HG02588 (cell line): ENCODE results near the gene ODAD2.
"Not testable (repeated sequence)": the region's sequence is repeated elsewhere in the genome, so short reads cannot be mapped to it uniquely, and the experiment has no call there.

Source experiments
- ATAC-seq: cut with Tn5 transposase; IDR thresholded peaks from one replicate; pipeline ENCODE4 v1.9.1; 2021; ENCODE audit warnings: mild to moderate bottlenecking, moderate library complexity; ENCODE audit not compliant: unreplicated experiment

ODAD2 gene, protein sequence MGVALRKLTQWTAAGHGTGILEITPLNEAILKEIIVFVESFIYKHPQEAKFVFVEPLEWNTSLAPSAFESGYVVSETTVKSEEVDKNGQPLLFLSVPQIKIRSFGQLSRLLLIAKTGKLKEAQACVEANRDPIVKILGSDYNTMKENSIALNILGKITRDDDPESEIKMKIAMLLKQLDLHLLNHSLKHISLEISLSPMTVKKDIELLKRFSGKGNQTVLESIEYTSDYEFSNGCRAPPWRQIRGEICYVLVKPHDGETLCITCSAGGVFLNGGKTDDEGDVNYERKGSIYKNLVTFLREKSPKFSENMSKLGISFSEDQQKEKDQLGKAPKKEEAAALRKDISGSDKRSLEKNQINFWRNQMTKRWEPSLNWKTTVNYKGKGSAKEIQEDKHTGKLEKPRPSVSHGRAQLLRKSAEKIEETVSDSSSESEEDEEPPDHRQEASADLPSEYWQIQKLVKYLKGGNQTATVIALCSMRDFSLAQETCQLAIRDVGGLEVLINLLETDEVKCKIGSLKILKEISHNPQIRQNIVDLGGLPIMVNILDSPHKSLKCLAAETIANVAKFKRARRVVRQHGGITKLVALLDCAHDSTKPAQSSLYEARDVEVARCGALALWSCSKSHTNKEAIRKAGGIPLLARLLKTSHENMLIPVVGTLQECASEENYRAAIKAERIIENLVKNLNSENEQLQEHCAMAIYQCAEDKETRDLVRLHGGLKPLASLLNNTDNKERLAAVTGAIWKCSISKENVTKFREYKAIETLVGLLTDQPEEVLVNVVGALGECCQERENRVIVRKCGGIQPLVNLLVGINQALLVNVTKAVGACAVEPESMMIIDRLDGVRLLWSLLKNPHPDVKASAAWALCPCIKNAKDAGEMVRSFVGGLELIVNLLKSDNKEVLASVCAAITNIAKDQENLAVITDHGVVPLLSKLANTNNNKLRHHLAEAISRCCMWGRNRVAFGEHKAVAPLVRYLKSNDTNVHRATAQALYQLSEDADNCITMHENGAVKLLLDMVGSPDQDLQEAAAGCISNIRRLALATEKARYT

GRCh38 chr10:27998954-27999275, at the start of gene ODAD2:
Gene ODAD2, minus strand, starts transcription at chr10:27999079. Its CDS starts 3,937 bp downstream, at chr10:27995142.
- ATAC-seq, result no peak

DNA sequence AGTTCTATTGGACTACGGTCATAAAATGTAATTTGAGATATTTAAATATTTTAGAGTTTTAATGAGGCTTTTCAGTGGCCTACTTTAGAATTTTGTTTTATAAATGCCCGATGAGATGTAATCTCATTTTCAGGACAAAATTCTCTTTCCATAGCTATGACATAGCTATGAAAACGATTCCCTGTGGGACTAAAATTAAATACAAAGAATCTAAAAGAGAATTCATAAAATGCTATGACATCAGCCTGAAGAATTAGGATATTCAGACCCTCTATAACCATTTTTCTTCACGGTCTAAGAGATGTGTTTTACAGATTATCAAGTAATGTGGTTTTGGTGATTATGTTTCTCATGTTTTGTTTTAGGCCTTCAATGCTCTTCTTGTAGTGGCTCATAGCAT, 48.2 kb upstream of the ODAD2 start:
- ATAC-seq, result no peak

DNA sequence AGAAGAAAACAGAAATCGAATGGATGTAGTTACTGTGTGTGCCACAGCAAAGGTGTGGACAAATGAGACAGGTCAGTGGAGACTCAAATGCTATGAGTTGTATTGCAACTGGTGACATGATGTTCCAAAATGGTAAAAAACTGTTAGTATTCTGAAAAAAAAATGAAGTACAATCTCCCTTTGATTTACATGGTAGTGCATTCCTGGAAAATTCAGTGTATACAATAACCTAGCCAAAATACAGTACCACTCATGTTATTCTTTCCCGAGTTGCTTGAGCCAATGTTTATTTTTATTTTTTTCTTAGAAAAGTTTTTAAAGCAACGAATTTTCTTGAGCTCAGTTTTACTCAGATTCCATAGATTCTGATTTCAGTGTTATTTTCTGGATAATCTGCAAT, 47.7 kb upstream of the ODAD2 start:
- ATAC-seq, result no peak

GRCh38 chr10:28043941-28044340, 45.1 kb upstream of the ODAD2 start:
- no peak for ATAC-seq

DNA sequence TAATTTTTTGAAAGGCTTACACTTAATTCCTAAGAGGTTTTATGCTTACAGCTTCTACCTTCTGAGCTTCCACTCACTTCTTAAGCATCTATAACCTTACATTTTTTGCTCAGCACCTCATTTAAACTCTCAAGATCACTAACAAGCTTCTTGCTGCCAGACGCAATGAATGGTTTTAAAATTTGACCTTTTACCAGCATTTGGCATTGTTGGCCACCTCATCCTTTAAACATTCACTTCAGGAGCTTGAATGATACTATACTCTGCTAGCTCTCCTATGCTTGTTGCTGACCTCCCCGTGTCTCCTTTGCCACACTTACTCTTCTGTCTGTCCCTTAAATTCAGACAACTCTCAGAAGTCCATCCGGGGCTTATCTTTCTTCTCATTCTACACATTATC, 37.7 kb upstream of the ODAD2 start:
- no peak for ATAC-seq

DNA sequence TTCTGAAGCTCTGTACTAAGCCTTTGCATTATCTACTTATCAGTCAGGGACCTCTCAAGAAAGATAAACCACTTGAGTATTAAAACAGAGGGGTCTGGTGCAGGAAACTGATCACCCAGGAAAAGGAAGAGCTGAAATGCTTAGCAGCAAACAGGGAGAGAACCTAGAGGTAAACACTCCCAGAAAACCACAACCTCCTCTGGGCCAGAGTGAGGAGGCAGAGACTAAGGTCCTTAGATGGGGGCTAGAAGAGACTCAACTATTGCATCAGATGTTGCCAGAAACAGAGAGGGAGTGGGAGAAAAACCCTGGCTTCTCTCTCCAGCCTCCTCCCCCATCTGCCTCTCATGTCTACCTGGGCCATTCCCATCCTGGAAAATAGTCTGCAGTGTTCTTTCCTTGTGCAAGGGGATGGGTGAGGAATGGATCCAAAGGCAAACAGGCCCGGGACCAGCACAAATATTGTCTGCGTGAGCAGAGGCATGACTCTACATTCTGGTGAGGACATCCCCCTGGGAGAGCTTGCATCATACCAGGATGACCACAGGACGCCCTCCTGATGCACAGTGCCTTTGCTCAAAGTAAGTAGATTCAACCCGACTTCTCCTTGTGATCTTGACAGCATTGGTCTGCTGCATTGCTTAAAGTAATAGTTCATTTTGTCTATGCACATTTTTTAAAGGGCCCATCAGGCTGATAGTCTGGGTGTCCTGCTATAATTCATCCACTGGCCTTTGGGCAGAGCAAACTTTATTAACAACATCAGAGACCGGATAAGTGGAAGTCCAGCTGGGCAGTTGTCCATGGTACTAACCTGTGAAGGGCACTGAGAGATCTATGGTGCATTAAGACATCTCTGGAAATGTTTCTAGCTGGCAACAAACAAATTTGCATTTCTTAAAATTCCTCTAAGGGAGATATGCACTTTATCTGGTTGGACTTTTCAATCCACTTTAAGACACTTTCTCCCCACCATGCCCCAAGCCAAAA, 22.4 kb upstream of the ODAD2 start:
- ATAC-seq, result no peak

- no peak for ATAC-seq
These were observed 21.4 kb upstream of the ODAD2 start for GRCh38 chr10:28020080-28020860.

GRCh38 chr10:28014651-28015050, 15.8 kb upstream of the ODAD2 start:
- ATAC-seq, result no peak

GRCh38 chr10:28012990-28013515, 14.2 kb upstream of the ODAD2 start:
- no peak for ATAC-seq

DNA sequence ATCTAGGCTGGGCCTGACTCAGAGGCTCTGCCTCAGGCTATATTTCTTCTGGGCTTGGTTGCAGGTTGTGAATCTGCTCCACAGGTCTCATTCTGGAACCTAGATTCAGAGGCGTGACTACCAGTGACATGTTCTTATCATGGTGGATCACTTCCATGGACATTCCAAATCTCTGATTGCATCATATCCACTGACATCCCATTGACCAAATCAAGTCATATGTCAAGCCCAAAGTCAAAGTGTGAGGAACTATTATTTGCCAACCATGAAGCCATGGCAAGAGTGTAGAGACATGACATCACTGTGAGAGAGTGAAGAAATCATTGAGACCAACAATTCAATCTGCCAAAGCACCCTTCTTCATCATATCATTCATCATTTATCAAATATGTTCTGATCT, 11.9 kb upstream of the ODAD2 start:
- ATAC-seq, result no peak

DNA sequence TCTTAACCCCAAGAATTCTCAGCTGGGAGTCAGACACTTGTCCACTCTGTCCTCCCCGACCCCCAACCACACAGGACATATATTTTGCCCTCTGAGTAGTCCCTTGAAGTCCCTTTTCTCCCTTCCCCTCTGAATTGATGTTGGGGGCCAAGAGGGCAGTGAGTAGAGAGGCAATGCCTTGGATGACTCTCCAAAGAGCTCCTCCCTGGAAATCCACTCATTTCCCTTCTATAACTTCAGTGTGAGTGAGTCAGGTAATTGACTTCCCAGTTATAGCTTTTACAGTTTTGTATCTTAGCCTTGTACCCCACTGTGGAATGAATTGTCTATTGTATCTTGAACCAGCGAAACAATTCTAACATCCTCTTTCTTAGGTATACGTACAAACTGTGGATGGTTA, 9.2 kb upstream of the ODAD2 start:
- ATAC-seq, result no peak

DNA sequence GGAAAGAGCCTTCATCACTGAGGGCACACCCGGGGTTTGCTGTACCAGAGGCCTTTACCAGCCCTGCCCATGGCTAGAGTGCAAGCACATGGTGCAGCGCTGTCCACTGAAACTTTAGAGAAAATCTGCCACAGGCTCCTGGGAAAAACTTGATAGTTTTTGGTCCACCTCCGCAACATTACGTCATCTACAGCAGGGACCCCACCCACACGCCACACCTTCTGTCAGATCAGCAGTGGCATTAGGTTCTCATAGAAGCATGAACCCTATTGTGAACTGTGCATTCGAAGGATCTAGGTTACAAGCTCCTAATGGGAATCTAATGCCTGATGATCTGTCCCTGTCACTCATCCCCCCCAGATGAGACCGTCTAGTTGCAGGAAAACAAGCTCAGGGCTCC, 2.5 kb upstream of the ODAD2 start:
- ATAC-seq, result no peak

DNA sequence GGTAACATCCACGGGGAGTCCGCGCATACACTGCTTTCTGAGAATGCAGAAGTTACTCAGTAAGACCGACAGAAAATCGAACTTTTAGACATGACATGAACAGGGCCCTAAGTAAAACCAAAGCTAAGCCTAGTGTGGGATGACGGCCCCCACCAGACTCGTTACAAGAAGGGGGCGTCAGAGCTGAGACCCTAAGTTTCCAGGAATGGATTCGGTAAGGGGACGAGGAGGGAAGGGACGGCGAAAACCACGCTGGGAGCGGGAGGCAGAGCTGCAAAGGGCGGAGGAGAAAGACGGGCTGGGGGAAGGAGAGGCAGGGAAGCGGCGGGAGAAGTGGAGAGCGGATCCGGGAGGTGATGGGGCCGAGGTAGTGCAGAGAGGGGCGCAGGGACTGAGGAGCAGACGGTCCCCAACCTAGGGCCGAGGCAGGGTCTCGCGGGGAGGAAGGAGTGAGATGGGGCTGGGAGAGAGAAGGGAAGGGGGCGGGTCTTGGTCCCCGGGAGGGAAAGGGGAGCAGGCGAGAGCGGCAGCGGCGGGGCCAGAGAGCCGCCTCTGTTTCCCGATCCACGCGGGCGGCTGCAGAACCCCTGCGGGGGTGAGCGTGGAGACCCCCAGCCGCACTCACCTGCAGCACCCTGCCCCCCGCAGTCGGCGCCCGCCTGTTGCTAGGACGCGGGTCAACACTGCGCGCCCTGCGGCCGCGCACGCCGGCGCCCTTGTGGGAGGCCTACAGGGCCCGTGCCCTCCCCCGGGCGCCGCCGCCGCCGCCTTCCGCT, 513 bp downstream of the ODAD2 start:
- ATAC-seq, result no peak

GRCh38 chr10:27997865-27998177, 1.1 kb downstream of the ODAD2 start:
- no peak for ATAC-seq

- ATAC-seq, result no peak
These were observed 3.6 kb downstream of the ODAD2 start for GRCh38 chr10:27995311-27995710.

DNA sequence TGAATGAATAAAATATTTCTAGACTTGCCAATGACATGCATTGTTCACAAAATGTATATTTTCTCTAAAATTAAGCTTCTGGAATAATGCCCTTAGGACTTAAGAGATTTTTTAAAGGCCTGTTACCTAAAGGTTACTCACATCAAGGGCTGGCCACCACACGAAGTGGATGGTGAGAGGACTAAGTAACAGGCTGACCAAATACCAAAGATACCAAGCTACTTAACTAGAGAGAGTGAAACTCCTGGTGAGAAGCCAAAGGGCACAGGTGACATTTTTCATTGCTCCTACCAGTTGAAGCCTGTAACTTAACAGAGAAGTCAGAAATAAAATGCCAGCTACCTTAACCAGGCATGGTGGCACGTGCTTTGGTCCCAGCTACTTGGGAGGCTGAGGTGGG, 9.5 kb downstream of the ODAD2 start:
- ATAC-seq, result not testable (repeated sequence)

- no peak for ATAC-seq
These were observed 12.1 kb downstream of the ODAD2 start for GRCh38 chr10:27986821-27987220.

GRCh38 chr10:27982875-27983543, 15.9 kb downstream of the ODAD2 start:
- no peak for ATAC-seq
